CD14-positive monocyte (primary cell): Measurements from ENCODE around the gene BAIAP2L1. TPM values are rescaled to one million over a fixed set of nuclear protein-coding genes. Genes with fewer than 3 reads are reported as not detected.

Source experiments
- DNase-seq, 3 donors: peaks; one replicate each; pipeline ENCODE4 v3.0.0-alpha.2; 2011 to 2022
- H2AFZ ChIP-seq: 2 replicates; pipeline ENCODE4 v1.6.0; 2012; ENCODE audit warnings: mild to moderate bottlenecking, low read depth, low read length, inconsistent platforms; ENCODE audit not compliant: insufficient read depth, poor library complexity, severe bottlenecking
- H3K27ac ChIP-seq, 2 donors: 1 replicate in 1 of 2; 2 replicates in 1 of 2; pipeline ENCODE4 v1.5.1; 2012 to 2013; ENCODE audit warnings: low read length in 2 of 2, control low read depth in 1 of 2, inconsistent platforms in 1 of 2, low read depth in 1 of 2, mild to moderate bottlenecking in 1 of 2
- H3K27me3 ChIP-seq, 2 donors: one replicate each; pipeline versions ENCODE4 v1.6.0 to v1.6.1; 2011 to 2013; ENCODE audit warnings: low read length in 2 of 2; ENCODE audit not compliant: control insufficient read depth in 2 of 2, insufficient read depth in 2 of 2
- H3K36me3 ChIP-seq, 2 donors: replicated peaks in 1 of 2; 1 replicate in 1 of 2; 2 replicates in 1 of 2; pipeline versions ENCODE4 v1.5.1 to v1.6.1; 2012 to 2013; ENCODE audit warnings: low read length in 2 of 2, control low read depth in 1 of 2, inconsistent platforms in 1 of 2, mild to moderate bottlenecking in 1 of 2; ENCODE audit not compliant: insufficient read depth in 2 of 2, control insufficient read depth in 1 of 2
- H3K4me1 ChIP-seq, 2 donors: 1 replicate in 1 of 2; 2 replicates in 1 of 2; pipeline versions ENCODE4 v1.5.1 to v1.6.1; 2012 to 2013; ENCODE audit warnings: low read length in 2 of 2, control low read depth in 1 of 2, inconsistent platforms in 1 of 2, mild to moderate bottlenecking in 1 of 2, moderate library complexity in 1 of 2; ENCODE audit not compliant: insufficient read depth in 2 of 2, control insufficient read depth in 1 of 2
- H3K4me2 ChIP-seq: replicated peaks from 2 replicates; pipeline ENCODE3; 2012; ENCODE audit warnings: low read length, moderate library complexity, mild to moderate bottlenecking; ENCODE audit not compliant: poor library complexity, severe bottlenecking; ENCODE audit errors: extremely low read depth
- H3K4me3 ChIP-seq, 3 experiments: fragments of 200-600 bp in 1 of 3; sonication (generic) in 1 of 3; replicated peaks in 1 of 3; 1 replicate in 2 of 3; 2 replicates in 1 of 3; pipeline ENCODE4 v1.5.1; 2011 to 2013; ENCODE audit warnings: low read length in 3 of 3, mild to moderate bottlenecking in 3 of 3, control low read depth in 2 of 3, low read depth in 2 of 3, inconsistent platforms in 1 of 3, moderate library complexity in 1 of 3
- H3K79me2 ChIP-seq: 2 replicates; pipeline ENCODE4 v1.6.0; 2012; ENCODE audit warnings: mild to moderate bottlenecking, control low read depth, inconsistent platforms, low read length, moderate library complexity; ENCODE audit not compliant: insufficient read depth
- H3K9ac ChIP-seq: 2 replicates; pipeline ENCODE4 v1.6.0; 2017; ENCODE audit warnings: low read length, mild to moderate bottlenecking; ENCODE audit not compliant: insufficient read depth, poor library complexity, severe bottlenecking
- H3K9me3 ChIP-seq, 2 donors: replicated peaks in 1 of 2; 1 replicate in 1 of 2; 2 replicates in 1 of 2; pipeline versions ENCODE4 v1.5.1 to v1.6.1; 2012 to 2013; ENCODE audit warnings: low read length in 2 of 2, control low read depth in 1 of 2; ENCODE audit not compliant: control insufficient read depth in 1 of 2, insufficient read depth in 1 of 2
- H4K20me1 ChIP-seq: 2 replicates; pipeline ENCODE4 v1.6.0; 2012; ENCODE audit warnings: mild to moderate bottlenecking, low read length, control low read depth, moderate library complexity; ENCODE audit not compliant: insufficient read depth
- H3K27ac Mint-ChIP-seq, 7 donors: one replicate each; pipeline ENCODE4 v1.8.0; 2020; ENCODE audit warnings: mild to moderate bottlenecking in 7 of 7, mixed read lengths in 7 of 7, moderate library complexity in 6 of 7, inconsistent platforms in 2 of 7
- H3K27me3 Mint-ChIP-seq, 3 donors: one replicate each; pipeline ENCODE4 v1.8.0; 2021 to 2022; ENCODE audit warnings: low read depth in 3 of 3, mild to moderate bottlenecking in 3 of 3, mixed read lengths in 3 of 3, moderate library complexity in 3 of 3, inconsistent platforms in 1 of 3
- H3K36me3 Mint-ChIP-seq, 2 donors: one replicate each; pipeline ENCODE4 v1.8.0; 2020; ENCODE audit warnings: mixed read lengths in 2 of 2, inconsistent platforms in 1 of 2, mild to moderate bottlenecking in 1 of 2
- H3K4me1 Mint-ChIP-seq: one replicate; pipeline ENCODE4 v1.8.0; 2020; ENCODE audit warnings: mild to moderate bottlenecking, mixed read lengths
- H3K4me3 Mint-ChIP-seq, 2 donors: one replicate each; pipeline ENCODE4 v1.8.0; 2020; ENCODE audit warnings: mild to moderate bottlenecking in 2 of 2, mixed read lengths in 2 of 2, moderate library complexity in 1 of 2
- H3K9me3 Mint-ChIP-seq, 7 donors: one replicate each; pipeline ENCODE4 v1.8.0; 2020 to 2022; ENCODE audit warnings: mixed read lengths in 7 of 7, mild to moderate bottlenecking in 6 of 7, moderate library complexity in 6 of 7, inconsistent platforms in 2 of 7
- CTCF ChIP-seq: fragments of 200-600 bp; IDR thresholded peaks from one replicate; pipeline ENCODE4 v1.8.0; 2022; ENCODE audit warnings: antibody characterized with exemption, mild to moderate bottlenecking
- WGBS: methylation state at CpG from one replicate; pipeline ENCODE4 v1.1.5; 2013; ENCODE audit warnings: missing lambda C conversion rate; ENCODE audit not compliant: insufficient coverage; 5-methylcytosine and 5-hydroxymethylcytosine counted together
- intact Hi-C, 2 donors: fragments of 100-400 bp; cut with micrococcal nuclease; formaldehyde crosslinking; loops; one replicate each; pipeline versions ENCODE4 v1.15.0 to v1.15.1; 2023
- polyA plus RNA-seq, 3 donors: library from polyadenylated mRNA; depleted of rRNA in 1 of 3; unstranded in 2 of 3; stranded (reverse) in 1 of 3; fragments of 300-500 nt in 2 of 3; fragments of >200 nt in 1 of 3; fragmentation: Illumina TruSeq in 2 of 3; gene quantifications; 1 replicate in 2 of 3; 2 replicates in 1 of 3; pipeline ENCODE4 v1.2.3, GENCODE V29; 2012 to 2021

BAIAP2L1 gene
- polyA plus RNA-seq, 3 donors, result 0.17 to 0.52 TPM; not detected in 1

- Mint-ChIP-seq H3K27ac (no peak overlapping the region), H3K4me3 (no peak overlapping the region), H3K36me3 (no peaks in the 10 kb centered on the region), H3K9me3 (no peaks in the 10 kb centered on the region), H3K4me1 (no peaks in the 10 kb centered on the region), H3K27me3 (peaks cover 0 to 8% (median 1%) of the 10 kb centered on the region in 3 donors)
- no peak for TF ChIP-seq CTCF
- Histone ChIP-seq H3K36me3 (no peaks in the 10 kb centered on the region), H3K79me2 (no peaks in the 10 kb centered on the region), H3K9ac (no peak overlapping the region), H3K27ac (no peak overlapping the region), H3K4me2 (no peak overlapping the region), H3K4me3 (no peak overlapping the region), H3K4me1 (no peaks in the 10 kb centered on the region), H4K20me1 (no peaks in the 10 kb centered on the region), H3K9me3 (no peaks in the 10 kb centered on the region), H3K27me3 (no peaks in the 10 kb centered on the region), H2AFZ (no peak overlapping the region)
- intact Hi-C loops, result no loop called here
- WGBS, result 90% methylated on average over 4 of the region's 7 CpGs
- DNase-seq, result no peak
Observed at GRCh38 chr7:98357751-98358161, 43.1 kb downstream of the BAIAP2L1 start.

- Mint-ChIP-seq H3K4me1 (no peaks in the 10 kb centered on the region), H3K27ac (no peak overlapping the region), H3K36me3 (no peaks in the 10 kb centered on the region), H3K9me3 (no peaks in the 10 kb centered on the region), H3K4me3 (no peak overlapping the region), H3K27me3 (peaks cover 0 to 4% (median 3%) of the 10 kb centered on the region in 3 donors)
- WGBS, result 89% methylated on average over 5 of the region's 6 CpGs
- H3K27ac ChIP-seq, result no peak overlapping the region
- H4K20me1 ChIP-seq, result no peaks in the 10 kb centered on the region
- H3K4me3 ChIP-seq, result no peak overlapping the region
- TF ChIP-seq CTCF, result no peak
- H3K4me1 ChIP-seq, result no peaks in the 10 kb centered on the region
- no peak overlapping the region for H3K4me2 ChIP-seq
- H2AFZ ChIP-seq, result no peak overlapping the region
- DNase-seq, result no peak
- no peaks in the 10 kb centered on the region for H3K9me3 ChIP-seq
- no peaks in the 10 kb centered on the region for H3K79me2 ChIP-seq
- H3K36me3 ChIP-seq, result no peaks in the 10 kb centered on the region
- H3K9ac ChIP-seq, result no peak overlapping the region
- intact Hi-C loops, result no loop called here
- no peaks in the 10 kb centered on the region for H3K27me3 ChIP-seq
Observed at GRCh38 chr7:98355250-98355538, 45.7 kb downstream of the BAIAP2L1 start.
